BE2C (cell line): ENCODE results near the gene CPXM2.

Experiments
- DNase-seq: peaks from one replicate; pipeline ENCODE4 v3.0.0-alpha.2; 2020
- H3K27me3 ChIP-seq: fragments of 250-450 bp; sonication (Bioruptor Pico); 2 replicates; pipeline ENCODE4 v1.5.1; 2020; ENCODE audit warnings: mild to moderate bottlenecking
- H3K36me3 ChIP-seq: fragments of 250-450 bp; sonication (Bioruptor Pico); 2 replicates; pipeline ENCODE4 v1.5.1; 2020; ENCODE audit warnings: mild to moderate bottlenecking
- H3K4me1 ChIP-seq: fragments of 250-450 bp; sonication (Bioruptor Pico); 2 replicates; pipeline ENCODE4 v1.5.1; 2020
- H3K4me3 ChIP-seq: 2 replicates; pipeline ENCODE4 v1.5.1; 2011; ENCODE audit warnings: low read depth, low read length
- H3K9me3 ChIP-seq: fragments of 250-450 bp; sonication (Bioruptor Pico); 2 replicates; pipeline ENCODE4 v1.5.1; 2020
- CTCF ChIP-seq: IDR thresholded peaks from 2 replicates; pipeline ENCODE4 v1.5.1; 2012; ENCODE audit warnings: mild to moderate bottlenecking, low read depth, low read length

The CPXM2 gene

GRCh38 chr10:123784216-123784615 is 107.4 kb downstream of the CPXM2 start:
- H3K27me3 ChIP-seq, result no peaks in the 10 kb centered on the region
- no peak overlapping the region for H3K4me3 ChIP-seq
- no peak for TF ChIP-seq CTCF
- DNase-seq, result no peak
- no peaks in the 10 kb centered on the region for H3K36me3 ChIP-seq
- no peaks in the 10 kb centered on the region for H3K9me3 ChIP-seq
- H3K4me1 ChIP-seq, result no peaks in the 10 kb centered on the region

GRCh38 chr10:123783296-123783695 is 108.3 kb downstream of the CPXM2 start:
- no peak for TF ChIP-seq CTCF
- Histone ChIP-seq H3K27me3 (no peaks in the 10 kb centered on the region), H3K4me1 (no peaks in the 10 kb centered on the region), H3K9me3 (no peaks in the 10 kb centered on the region), H3K36me3 (no peaks in the 10 kb centered on the region), H3K4me3 (no peak overlapping the region)
- DNase-seq, result no peak

GRCh38 chr10:123782549-123782948 is 109.1 kb downstream of the CPXM2 start:
- no peaks in the 10 kb centered on the region for H3K27me3 ChIP-seq
- TF ChIP-seq CTCF, result no peak
- no peaks in the 10 kb centered on the region for H3K4me1 ChIP-seq
- H3K9me3 ChIP-seq, result no peaks in the 10 kb centered on the region
- H3K4me3 ChIP-seq, result no peak overlapping the region
- DNase-seq, result no peak
- H3K36me3 ChIP-seq, result no peaks in the 10 kb centered on the region

GRCh38 chr10:123781956-123782500 is 109.6 kb downstream of the CPXM2 start:
- no peaks in the 10 kb centered on the region for H3K9me3 ChIP-seq
- no peak overlapping the region for H3K4me3 ChIP-seq
- no peaks in the 10 kb centered on the region for H3K27me3 ChIP-seq
- no peaks in the 10 kb centered on the region for H3K36me3 ChIP-seq
- no peak for TF ChIP-seq CTCF
- no peak for DNase-seq
- H3K4me1 ChIP-seq, result no peaks in the 10 kb centered on the region

GRCh38 chr10:123781324-123781900 is 110.2 kb downstream of the CPXM2 start:
- no peak for DNase-seq
- no peaks in the 10 kb centered on the region for H3K36me3 ChIP-seq
- no peak for TF ChIP-seq CTCF
- no peaks in the 10 kb centered on the region for H3K27me3 ChIP-seq
- H3K4me1 ChIP-seq, result no peaks in the 10 kb centered on the region
- H3K4me3 ChIP-seq, result no peak overlapping the region
- H3K9me3 ChIP-seq, result no peaks in the 10 kb centered on the region

GRCh38 chr10:123778719-123779517 is 112.7 kb downstream of the CPXM2 start:
- H3K9me3 ChIP-seq, result no peaks in the 10 kb centered on the region
- TF ChIP-seq CTCF, result no peak
- no peaks in the 10 kb centered on the region for H3K36me3 ChIP-seq
- H3K4me1 ChIP-seq, result no peaks in the 10 kb centered on the region
- H3K27me3 ChIP-seq, result no peaks in the 10 kb centered on the region
- no peak for DNase-seq
- H3K4me3 ChIP-seq, result no peak overlapping the region
